ENCODE measurements around the gene SLC39A10.

Gene SLC39A10

DNA sequence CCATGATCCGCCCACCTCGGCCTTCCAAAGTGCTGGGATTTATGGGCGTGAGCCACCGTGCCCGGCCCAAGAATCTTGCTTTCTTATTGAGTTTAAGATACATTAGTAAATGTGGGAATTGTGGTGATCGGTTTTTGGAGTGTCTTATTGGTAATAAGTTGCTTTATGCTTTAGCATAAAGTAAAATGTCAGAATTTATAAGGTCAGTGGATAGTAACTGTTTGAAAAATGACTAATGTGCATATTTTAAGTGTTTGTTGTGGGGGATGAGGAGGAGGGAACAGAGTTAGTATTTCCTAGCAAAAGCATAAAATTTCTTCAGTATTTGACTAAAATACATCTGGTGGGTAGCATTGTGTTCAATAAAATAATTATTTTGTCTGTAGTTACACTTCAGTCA lies 77.4 kb downstream of the SLC39A10 start:
- no peaks in the 10 kb centered on the region for H3K36me3 ChIP-seq (ENCODE audit: control insufficient read depth, insufficient read depth, low read length)
- TF ChIP-seq, protein P1, sequence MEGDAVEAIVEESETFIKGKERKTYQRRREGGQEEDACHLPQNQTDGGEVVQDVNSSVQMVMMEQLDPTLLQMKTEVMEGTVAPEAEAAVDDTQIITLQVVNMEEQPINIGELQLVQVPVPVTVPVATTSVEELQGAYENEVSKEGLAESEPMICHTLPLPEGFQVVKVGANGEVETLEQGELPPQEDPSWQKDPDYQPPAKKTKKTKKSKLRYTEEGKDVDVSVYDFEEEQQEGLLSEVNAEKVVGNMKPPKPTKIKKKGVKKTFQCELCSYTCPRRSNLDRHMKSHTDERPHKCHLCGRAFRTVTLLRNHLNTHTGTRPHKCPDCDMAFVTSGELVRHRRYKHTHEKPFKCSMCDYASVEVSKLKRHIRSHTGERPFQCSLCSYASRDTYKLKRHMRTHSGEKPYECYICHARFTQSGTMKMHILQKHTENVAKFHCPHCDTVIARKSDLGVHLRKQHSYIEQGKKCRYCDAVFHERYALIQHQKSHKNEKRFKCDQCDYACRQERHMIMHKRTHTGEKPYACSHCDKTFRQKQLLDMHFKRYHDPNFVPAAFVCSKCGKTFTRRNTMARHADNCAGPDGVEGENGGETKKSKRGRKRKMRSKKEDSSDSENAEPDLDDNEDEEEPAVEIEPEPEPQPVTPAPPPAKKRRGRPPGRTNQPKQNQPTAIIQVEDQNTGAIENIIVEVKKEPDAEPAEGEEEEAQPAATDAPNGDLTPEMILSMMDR (IDR thresholded peaks at IDR 0.05; ENCODE audit: insufficient read depth, low read length, poor library complexity, severe bottlenecking) = no peak
- no peak overlapping the region for H3K4me3 ChIP-seq (replicated peaks; ENCODE audit: low read depth, low read length)
- DNase-seq (ENCODE audit: extremely low read depth, insufficient read length) = no peak
- no peaks in the 10 kb centered on the region for H3K27me3 ChIP-seq (replicated peaks; ENCODE audit: control insufficient read depth, insufficient read depth, low read length)

DNA sequence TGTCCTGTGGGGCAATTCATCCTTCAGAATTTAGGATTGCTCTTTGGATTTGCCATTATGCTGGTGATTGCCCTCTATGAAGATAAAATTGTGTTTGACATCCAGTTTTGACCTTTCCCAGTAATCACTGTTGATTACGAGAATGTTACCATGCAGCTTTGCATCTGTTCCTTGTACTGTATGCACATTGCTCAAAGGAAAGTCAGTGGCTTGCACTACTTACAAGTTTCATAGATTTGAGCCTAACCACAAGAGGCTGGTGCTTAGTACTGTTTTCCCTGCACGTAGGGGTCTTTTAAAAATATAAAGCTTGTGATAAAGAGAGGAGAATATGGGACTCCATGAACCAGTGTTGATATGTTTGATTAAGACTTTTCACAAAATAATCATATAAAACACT lies 77.9 kb downstream of the SLC39A10 start:
- no peak for DNase-seq (ENCODE audit: extremely low read depth, insufficient read length)
- Histone ChIP-seq H3K4me3 (replicated peaks; ENCODE audit: low read depth, low read length) (no peak overlapping the region), H3K36me3 (ENCODE audit: control insufficient read depth, insufficient read depth, low read length) (no peaks in the 10 kb centered on the region), H3K27me3 (replicated peaks; ENCODE audit: control insufficient read depth, insufficient read depth, low read length) (no peaks in the 10 kb centered on the region)
- TF ChIP-seq, protein P1 (IDR thresholded peaks at IDR 0.05; ENCODE audit: insufficient read depth, low read length, poor library complexity, severe bottlenecking) = no peak

DNA sequence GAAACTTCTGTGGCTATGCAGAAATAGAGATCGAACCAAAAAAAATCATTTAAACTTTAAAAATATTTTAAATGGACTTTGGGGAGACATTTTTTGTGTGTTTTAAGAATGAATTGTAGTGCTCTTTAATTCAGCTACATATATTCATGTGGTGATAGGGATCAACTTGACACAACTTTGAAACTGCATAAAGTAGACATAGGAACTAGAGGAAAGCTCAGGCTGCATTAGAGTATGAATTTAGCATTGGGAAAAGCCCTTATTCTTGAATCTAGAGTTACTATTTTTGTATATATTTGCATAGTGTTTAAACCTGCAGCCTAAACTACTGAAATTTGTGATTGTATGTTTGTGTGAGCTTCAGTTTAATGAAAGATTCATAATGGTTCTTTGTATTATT lies 78.3 kb downstream of the SLC39A10 start:
- TF ChIP-seq, protein P1 (IDR thresholded peaks at IDR 0.05; ENCODE audit: insufficient read depth, low read length, poor library complexity, severe bottlenecking) = no peak
- Histone ChIP-seq H3K36me3 (ENCODE audit: control insufficient read depth, insufficient read depth, low read length) (no peaks in the 10 kb centered on the region), H3K27me3 (replicated peaks; ENCODE audit: control insufficient read depth, insufficient read depth, low read length) (no peaks in the 10 kb centered on the region), H3K4me3 (replicated peaks; ENCODE audit: low read depth, low read length) (no peak overlapping the region)
- no peak for DNase-seq (ENCODE audit: extremely low read depth, insufficient read length)

DNA sequence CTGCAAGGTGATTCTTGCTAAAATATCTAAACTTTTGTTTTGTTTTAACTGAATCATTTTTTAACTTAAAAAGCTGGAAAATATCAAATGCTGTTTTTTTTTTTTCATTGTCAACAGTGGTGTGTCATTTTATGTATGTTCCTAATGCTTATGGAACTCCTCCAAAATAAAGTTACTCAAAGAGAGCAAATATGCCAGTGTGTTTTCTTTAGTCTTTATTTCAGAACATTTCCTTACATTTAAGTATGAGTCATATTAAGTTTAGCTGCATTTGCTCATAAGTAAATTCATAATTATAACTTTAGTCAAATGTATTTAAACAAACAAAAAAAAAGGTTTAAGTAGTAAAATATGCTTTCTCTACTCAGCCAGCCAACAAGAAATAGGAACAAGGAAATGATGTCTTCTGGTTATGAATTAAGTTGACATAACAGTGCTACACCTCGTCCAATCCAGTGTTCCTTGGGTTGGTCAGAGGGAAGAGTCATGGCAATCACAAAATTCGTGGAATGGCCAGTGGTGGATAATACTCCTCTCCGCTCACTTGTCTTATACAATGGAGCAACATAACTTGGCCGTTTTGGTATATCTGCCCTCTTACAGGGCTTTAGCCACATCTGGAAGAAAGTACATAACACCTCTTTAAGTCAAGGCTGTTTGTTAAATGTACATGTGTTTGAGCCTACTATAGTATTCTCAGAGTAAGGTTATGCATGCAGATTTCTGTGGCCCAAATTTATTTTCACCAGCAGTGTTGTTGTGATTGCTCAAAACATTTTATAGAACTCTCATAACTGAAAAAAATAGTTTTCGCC lies 80.7 kb downstream of the SLC39A10 start:
- Histone ChIP-seq H3K27me3 (replicated peaks; ENCODE audit: control insufficient read depth, insufficient read depth, low read length) (no peaks in the 10 kb centered on the region), H3K36me3 (ENCODE audit: control insufficient read depth, insufficient read depth, low read length) (no peaks in the 10 kb centered on the region), H3K4me3 (replicated peaks; ENCODE audit: low read depth, low read length) (no peak overlapping the region)
- TF ChIP-seq, protein P1 (IDR thresholded peaks at IDR 0.05; ENCODE audit: insufficient read depth, low read length, poor library complexity, severe bottlenecking) = no peak
- DNase-seq (ENCODE audit: extremely low read depth, insufficient read length) = no peak

DNA sequence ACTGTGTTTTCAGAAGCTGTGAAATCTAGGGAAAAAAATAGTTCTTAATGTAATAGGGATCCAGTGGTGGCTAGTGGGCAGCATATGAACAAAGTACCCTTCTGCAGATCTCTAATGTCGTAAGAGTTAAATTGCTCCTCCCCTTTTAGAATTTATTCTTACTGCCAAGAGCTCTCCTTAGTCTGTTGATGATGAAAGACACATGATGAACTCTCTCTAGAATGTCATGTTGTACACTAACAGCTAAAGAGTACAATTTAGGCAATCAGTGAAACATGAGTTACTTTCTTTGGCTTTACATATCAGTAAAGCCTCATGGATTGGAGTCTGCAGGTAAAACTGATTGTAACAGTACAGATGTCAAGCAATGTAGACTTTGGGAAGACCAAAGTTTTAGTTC lies 84.2 kb downstream of the SLC39A10 start:
- Histone ChIP-seq H3K36me3 (ENCODE audit: control insufficient read depth, insufficient read depth, low read length) (no peaks in the 10 kb centered on the region), H3K4me3 (replicated peaks; ENCODE audit: low read depth, low read length) (no peak overlapping the region), H3K27me3 (replicated peaks; ENCODE audit: control insufficient read depth, insufficient read depth, low read length) (no peaks in the 10 kb centered on the region)
- TF ChIP-seq, protein P1 (IDR thresholded peaks at IDR 0.05; ENCODE audit: insufficient read depth, low read length, poor library complexity, severe bottlenecking) = no peak
- DNase-seq (ENCODE audit: extremely low read depth, insufficient read length) = no peak

All from GM06990 (cell line).